ENCODE data around the gene ZNF75A.
A peak's percentile ranks its signal among the peaks of the same experiment; 100 is the strongest.

ZNF75A gene

DNA sequence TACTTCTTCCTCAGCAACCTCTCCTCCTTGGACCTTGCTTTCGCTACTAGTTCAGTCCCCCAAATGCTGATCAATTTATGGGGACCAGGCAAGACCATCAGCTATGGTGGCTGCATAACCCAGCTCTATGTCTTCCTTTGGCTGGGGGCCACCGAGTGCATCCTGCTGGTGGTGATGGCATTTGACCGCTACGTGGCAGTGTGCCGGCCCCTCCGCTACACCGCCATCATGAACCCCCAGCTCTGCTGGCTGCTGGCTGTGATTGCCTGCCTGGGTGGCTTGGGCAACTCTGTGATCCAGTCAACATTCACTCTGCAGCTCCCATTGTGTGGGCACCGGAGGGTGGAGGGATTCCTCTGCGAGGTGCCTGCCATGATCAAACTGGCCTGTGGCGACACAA lies 50.8 kb downstream of the ZNF75A start:
- Histone ChIP-seq H3K27me3 (ENCODE audit: control insufficient read depth, insufficient read depth, low read length) (no peaks in the 10 kb centered on the region), H3K36me3 (ENCODE audit: control insufficient read depth, insufficient read depth, low read length) (no peaks in the 10 kb centered on the region), H3K9ac (ENCODE audit: low read length) (no peak overlapping the region), H3K4me3 (ENCODE audit: low read length) (no peak overlapping the region), H3K4me1 (ENCODE audit: control insufficient read depth, insufficient read depth, low read length) (no peaks in the 10 kb centered on the region), H3K27ac (ENCODE audit: low read depth, low read length) (no peak overlapping the region)

DNA sequence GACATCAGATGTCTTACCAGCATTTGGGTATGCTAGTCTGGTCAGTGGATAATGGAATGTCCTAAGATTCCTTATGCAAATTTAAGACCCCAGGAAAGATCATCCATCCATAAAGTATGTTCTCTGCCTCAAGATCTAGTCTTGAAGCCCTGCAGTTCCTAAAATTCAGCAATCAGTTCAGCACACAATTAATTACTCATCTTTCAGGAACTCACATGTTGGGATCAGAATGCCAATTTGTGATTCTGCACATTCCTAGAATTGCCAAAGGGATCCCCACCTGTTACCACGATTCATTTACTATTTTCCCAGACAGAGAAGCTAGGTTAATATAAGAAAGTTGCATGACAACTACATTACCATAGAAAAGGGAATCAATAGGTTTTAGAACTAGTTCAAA lies 53.6 kb downstream of the ZNF75A start:
- H3K4me3 ChIP-seq (ENCODE audit: low read length): no peak overlapping the region
- no peaks in the 10 kb centered on the region for H3K27me3 ChIP-seq (ENCODE audit: control insufficient read depth, insufficient read depth, low read length)
- H3K27ac ChIP-seq (ENCODE audit: low read depth, low read length): no peak overlapping the region
- H3K4me1 ChIP-seq (ENCODE audit: control insufficient read depth, insufficient read depth, low read length): no peaks in the 10 kb centered on the region
- no peak overlapping the region for H3K9ac ChIP-seq (ENCODE audit: low read length)
- no peaks in the 10 kb centered on the region for H3K36me3 ChIP-seq (ENCODE audit: control insufficient read depth, insufficient read depth, low read length)

DNA sequence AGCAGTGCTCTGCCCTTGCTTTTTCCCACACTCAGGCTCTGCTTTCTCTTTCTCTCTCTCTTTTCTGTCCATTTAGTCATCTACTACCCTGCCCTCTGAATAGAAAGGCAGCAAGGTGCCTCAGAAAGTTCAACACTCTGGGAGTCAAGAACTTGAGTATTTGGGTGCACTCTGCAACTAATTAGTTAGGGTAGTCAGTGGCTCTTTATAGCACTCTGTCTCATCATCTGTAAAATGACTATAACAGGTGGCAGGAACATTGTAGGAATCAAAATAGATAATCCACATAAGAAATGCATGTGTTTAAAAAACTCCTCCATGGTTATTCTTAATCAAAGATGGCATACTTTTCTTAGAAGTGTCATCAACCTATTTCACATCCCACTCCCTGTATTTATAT lies 57.6 kb downstream of the ZNF75A start:
- H3K27me3 ChIP-seq (ENCODE audit: control insufficient read depth, insufficient read depth, low read length): no peaks in the 10 kb centered on the region
- no peak overlapping the region for H3K4me3 ChIP-seq (ENCODE audit: low read length)
- H3K36me3 ChIP-seq (ENCODE audit: control insufficient read depth, insufficient read depth, low read length): no peaks in the 10 kb centered on the region
- H3K9ac ChIP-seq (ENCODE audit: low read length): no peak overlapping the region
- peaks cover 4% of the 10 kb centered on the region for H3K4me1 ChIP-seq (ENCODE audit: control insufficient read depth, insufficient read depth, low read length)
- no peak overlapping the region for H3K27ac ChIP-seq (ENCODE audit: low read depth, low read length)

DNA sequence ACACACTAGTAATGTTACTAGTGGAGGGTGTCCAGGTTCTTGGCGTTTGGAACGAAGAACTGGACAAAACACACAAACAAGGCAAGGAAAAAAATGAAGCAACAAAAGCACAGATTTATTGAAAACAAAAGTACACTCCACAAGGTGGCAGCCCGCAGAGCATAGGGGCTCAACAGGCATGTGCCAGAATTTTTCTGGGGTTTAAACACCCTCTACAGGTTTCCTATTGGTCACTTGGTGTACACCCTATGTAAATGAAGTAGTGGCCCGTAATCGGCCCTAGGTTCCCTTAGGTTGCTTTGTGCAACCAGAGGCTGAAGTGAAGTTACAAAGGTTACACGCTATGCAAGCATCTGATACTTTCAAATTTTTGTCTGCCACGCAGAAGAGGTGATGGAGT lies 58.5 kb downstream of the ZNF75A start:
- H3K4me3 ChIP-seq (ENCODE audit: low read length): no peak overlapping the region
- H3K4me1 ChIP-seq (ENCODE audit: control insufficient read depth, insufficient read depth, low read length): peaks cover 4% of the 10 kb centered on the region

DNA sequence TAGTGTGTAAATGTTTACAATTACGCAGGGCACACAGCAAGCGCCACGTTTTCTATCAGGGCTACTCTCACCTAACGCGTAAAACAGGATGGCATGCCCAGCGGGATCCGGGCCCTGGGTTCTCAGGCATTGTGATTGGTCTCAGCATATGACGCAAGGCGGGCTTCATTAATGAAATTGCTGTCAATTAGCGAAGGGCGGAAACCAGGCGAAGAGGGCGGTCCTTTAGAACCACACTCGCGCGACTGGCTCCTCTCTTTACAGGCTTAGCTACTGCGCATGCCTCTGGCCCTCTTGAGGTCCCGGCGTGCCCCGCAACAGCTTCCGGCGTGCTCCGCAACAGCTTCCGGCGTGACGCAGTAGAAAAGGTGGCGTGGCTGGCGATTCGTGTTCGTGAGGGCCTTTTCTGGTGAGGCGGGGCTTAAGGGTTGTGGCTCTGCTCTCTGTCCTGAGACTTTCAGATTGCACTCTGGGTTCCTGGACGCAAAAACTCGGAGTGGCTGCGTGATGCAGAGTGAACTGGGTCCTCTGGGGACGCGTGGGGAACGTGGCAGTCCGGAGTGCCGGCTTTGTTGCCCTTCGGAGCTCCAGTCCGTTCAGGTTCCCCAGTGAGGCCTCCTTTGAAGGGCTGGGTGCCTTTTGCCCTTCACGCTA lies 59.6 kb downstream of the ZNF75A start:
- H3K27ac ChIP-seq (ENCODE audit: low read depth, low read length): peak overlapping the region; percentile 87
- H3K9ac ChIP-seq (ENCODE audit: low read length): peak overlapping the region; percentile 68
- H3K4me3 ChIP-seq (ENCODE audit: low read length): peak overlapping the region; percentile 87
- H3K4me1 ChIP-seq (ENCODE audit: control insufficient read depth, insufficient read depth, low read length): peaks cover 4% of the 10 kb centered on the region
- no peaks in the 10 kb centered on the region for H3K36me3 ChIP-seq (ENCODE audit: control insufficient read depth, insufficient read depth, low read length)
- no peaks in the 10 kb centered on the region for H3K27me3 ChIP-seq (ENCODE audit: control insufficient read depth, insufficient read depth, low read length)

More for the DNA sequence above, 58.5 kb downstream of the ZNF75A start:
- Histone ChIP-seq H3K36me3 (ENCODE audit: control insufficient read depth, insufficient read depth, low read length) (no peaks in the 10 kb centered on the region), H3K9ac (ENCODE audit: low read length) (no peak overlapping the region), H3K27ac (ENCODE audit: low read depth, low read length) (no peak overlapping the region), H3K27me3 (ENCODE audit: control insufficient read depth, insufficient read depth, low read length) (no peaks in the 10 kb centered on the region)

Measured in rectal smooth muscle tissue (tissue), 1 donor.